Measurements from ENCODE around the gene TBX5. TPM values are rescaled to one million over a fixed set of nuclear protein-coding genes. Genes with fewer than 3 reads are reported as not detected.

TBX5 gene
- polyA plus RNA-seq, 1 donor (not counting 4 experiments of a cell fraction or from before 2014, with no cell fraction given): not detected

DNA sequence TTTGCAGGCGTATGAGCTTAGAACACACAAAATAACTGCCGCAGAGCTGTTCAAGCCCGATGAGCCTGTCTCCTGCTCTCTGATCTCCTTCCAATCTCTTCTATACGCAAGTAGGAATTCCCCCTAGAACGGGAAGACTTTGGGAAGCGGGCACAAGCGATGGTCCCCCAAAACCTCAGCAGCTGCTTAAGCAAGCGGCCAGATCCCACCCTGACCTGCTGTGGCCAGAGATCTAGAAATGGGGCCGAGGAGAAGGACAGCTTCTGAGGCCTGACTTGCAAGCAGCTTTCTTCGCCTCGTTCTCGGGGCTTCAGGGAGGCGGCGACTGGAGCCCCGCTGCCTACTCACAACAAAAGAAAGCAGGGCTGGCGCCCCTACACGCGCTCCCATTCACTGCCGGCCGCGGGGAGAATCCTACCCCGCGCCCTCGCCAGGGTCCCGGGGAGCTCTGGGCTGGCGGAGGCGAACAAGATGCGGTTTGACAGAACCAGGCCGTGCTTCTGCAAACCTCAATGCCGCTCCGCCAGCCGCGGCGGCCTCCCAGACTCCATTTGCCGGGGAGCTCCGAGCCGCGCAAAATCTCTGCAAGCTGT, 922 bp downstream of the TBX5 start:
- dilution Hi-C loops (cut with MboI; ENCODE audit: extremely low pct_ligation_motif_present, low sequenced_read_pairs): no loop called here
- FAIRE-seq: no peak

DNA sequence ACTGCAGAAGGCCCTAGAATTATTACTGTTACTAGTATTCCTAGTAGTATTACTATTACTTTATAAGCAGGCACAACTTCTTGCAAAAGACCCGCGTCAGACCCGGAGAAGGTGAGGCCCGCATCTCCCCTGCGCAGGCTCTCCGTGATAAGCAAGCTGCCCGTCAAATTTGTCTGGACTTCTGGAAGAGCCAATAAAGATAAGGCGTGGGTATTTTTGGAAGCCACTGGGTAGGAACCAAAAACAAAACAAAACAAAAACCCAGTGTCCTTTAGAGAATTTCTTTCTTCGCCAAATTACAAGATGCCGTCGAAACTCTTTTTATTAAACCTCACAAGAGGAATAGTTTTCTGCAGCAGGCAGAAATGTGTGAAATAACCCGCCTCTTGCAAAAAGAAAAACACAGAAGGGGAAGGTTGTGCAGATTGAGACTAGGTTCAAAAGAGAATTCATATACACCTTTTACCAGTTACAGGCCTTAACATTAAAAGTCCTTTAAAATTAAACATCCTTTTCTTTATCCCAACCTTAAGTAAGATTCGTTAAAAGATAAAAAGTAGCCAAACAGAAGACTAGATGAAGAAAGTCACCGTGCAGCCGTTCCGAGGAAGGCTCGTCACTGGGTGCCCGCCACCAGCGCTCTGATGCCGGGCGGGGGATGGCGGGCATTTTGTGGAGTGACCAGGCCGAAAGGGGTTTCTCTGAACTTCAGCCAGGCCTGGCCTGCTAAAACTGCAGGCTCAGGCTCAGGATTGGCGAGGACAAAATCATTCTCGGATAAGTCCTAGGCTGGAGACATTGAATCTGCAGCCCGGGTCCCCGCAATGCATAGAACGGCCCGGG, 1.6 kb downstream of the TBX5 start:
- H3K27ac ChIP-seq (ENCODE audit: control insufficient read depth, insufficient read depth, low read length): no peak overlapping the region
- no peaks in the 10 kb centered on the region for H4K20me1 ChIP-seq (ENCODE audit: control insufficient read depth, extremely low read depth, insufficient read depth, low read length)
- H3K9me1 ChIP-seq (ENCODE audit: control insufficient read depth, extremely low read depth, insufficient read depth, low read length): no peaks in the 10 kb centered on the region
- H3K36me3 ChIP-seq (ENCODE audit: control insufficient read depth in 2 of 2, extremely low read depth in 1 of 2, insufficient read depth in 2 of 2, low read length in 2 of 2): no peaks in the 10 kb centered on the region
- no peak overlapping the region for H3K4me2 ChIP-seq (ENCODE audit: control insufficient read depth, extremely low read depth, insufficient read depth, low read depth, low read length)
- no peak for DNase-seq (ENCODE audit: low read depth, low spot score)
- dilution Hi-C loops (cut with MboI; ENCODE audit: extremely low pct_ligation_motif_present, low sequenced_read_pairs): no loop called here
- no peak overlapping the region for H3K4me3 ChIP-seq (ENCODE audit: control insufficient read depth in 2 of 3, extremely low read depth in 1 of 3, insufficient read depth in 2 of 3, low read depth in 1 of 3, low read length in 3 of 3)
- H3K4me1 ChIP-seq (ENCODE audit: control insufficient read depth, extremely low read depth, insufficient read depth, low read length): no peaks in the 10 kb centered on the region
- TF ChIP-seq, protein P1, sequence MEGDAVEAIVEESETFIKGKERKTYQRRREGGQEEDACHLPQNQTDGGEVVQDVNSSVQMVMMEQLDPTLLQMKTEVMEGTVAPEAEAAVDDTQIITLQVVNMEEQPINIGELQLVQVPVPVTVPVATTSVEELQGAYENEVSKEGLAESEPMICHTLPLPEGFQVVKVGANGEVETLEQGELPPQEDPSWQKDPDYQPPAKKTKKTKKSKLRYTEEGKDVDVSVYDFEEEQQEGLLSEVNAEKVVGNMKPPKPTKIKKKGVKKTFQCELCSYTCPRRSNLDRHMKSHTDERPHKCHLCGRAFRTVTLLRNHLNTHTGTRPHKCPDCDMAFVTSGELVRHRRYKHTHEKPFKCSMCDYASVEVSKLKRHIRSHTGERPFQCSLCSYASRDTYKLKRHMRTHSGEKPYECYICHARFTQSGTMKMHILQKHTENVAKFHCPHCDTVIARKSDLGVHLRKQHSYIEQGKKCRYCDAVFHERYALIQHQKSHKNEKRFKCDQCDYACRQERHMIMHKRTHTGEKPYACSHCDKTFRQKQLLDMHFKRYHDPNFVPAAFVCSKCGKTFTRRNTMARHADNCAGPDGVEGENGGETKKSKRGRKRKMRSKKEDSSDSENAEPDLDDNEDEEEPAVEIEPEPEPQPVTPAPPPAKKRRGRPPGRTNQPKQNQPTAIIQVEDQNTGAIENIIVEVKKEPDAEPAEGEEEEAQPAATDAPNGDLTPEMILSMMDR (optimal IDR thresholded peaks at IDR 0.05 in 1 of 3, IDR thresholded peaks at IDR 0.05 in 1 of 3, conservative IDR thresholded peaks at IDR 0.05 in 1 of 3; ENCODE audit: extremely low read depth in 1 of 3, insufficient read depth in 2 of 3, low read length in 3 of 3): no peak
- no peak for TF ChIP-seq EZH2 (IDR thresholded peaks at IDR 0.05; ENCODE audit: low read length)
- H2AFZ ChIP-seq (ENCODE audit: control insufficient read depth, low read length): no peak overlapping the region
- no peaks in the 10 kb centered on the region for H3K79me2 ChIP-seq (ENCODE audit: control insufficient read depth, insufficient read depth, low read length)
- peaks cover 96% of the 10 kb centered on the region for H3K27me3 ChIP-seq (ENCODE audit: control insufficient read depth, extremely low read depth, insufficient read depth, low read length)
- peaks cover 2% of the 10 kb centered on the region for H3K9me3 ChIP-seq (ENCODE audit: control insufficient read depth, low read depth, low read length)
- FAIRE-seq: no peak
- H3K9ac ChIP-seq (ENCODE audit: control insufficient read depth, extremely low read depth, insufficient read depth, low read length): no peak overlapping the region

More for the DNA sequence above, 922 bp downstream of the TBX5 start:
- no peaks in the 10 kb centered on the region for H3K9me1 ChIP-seq (ENCODE audit: control insufficient read depth, extremely low read depth, insufficient read depth, low read length)
- no peak overlapping the region for H3K27ac ChIP-seq (ENCODE audit: control insufficient read depth, insufficient read depth, low read length)
- DNase-seq (ENCODE audit: low read depth, low spot score): no peak
- no peaks in the 10 kb centered on the region for H3K36me3 ChIP-seq (ENCODE audit: control insufficient read depth in 2 of 2, extremely low read depth in 1 of 2, insufficient read depth in 2 of 2, low read length in 2 of 2)
- peak; percentile 69 for TF ChIP-seq EZH2 (IDR thresholded peaks at IDR 0.05; ENCODE audit: low read length)
- TF ChIP-seq, protein P1 (optimal IDR thresholded peaks at IDR 0.05 in 1 of 3, IDR thresholded peaks at IDR 0.05 in 1 of 3, conservative IDR thresholded peaks at IDR 0.05 in 1 of 3; ENCODE audit: extremely low read depth in 1 of 3, insufficient read depth in 2 of 3, low read length in 3 of 3): no peak
- no peaks in the 10 kb centered on the region for H3K4me1 ChIP-seq (ENCODE audit: control insufficient read depth, extremely low read depth, insufficient read depth, low read length)
- H3K4me2 ChIP-seq (ENCODE audit: control insufficient read depth, extremely low read depth, insufficient read depth, low read depth, low read length): no peak overlapping the region
- H3K4me3 ChIP-seq (ENCODE audit: control insufficient read depth in 2 of 3, extremely low read depth in 1 of 3, insufficient read depth in 2 of 3, low read depth in 1 of 3, low read length in 3 of 3): no peak overlapping the region
- no peaks in the 10 kb centered on the region for H3K79me2 ChIP-seq (ENCODE audit: control insufficient read depth, insufficient read depth, low read length)
- H3K9ac ChIP-seq (ENCODE audit: control insufficient read depth, extremely low read depth, insufficient read depth, low read length): no peak overlapping the region
- H2AFZ ChIP-seq (ENCODE audit: control insufficient read depth, low read length): no peak overlapping the region
- H3K27me3 ChIP-seq (ENCODE audit: control insufficient read depth, extremely low read depth, insufficient read depth, low read length): peaks cover 96% of the 10 kb centered on the region
- H4K20me1 ChIP-seq (ENCODE audit: control insufficient read depth, extremely low read depth, insufficient read depth, low read length): no peaks in the 10 kb centered on the region
- peaks cover 2% of the 10 kb centered on the region for H3K9me3 ChIP-seq (ENCODE audit: control insufficient read depth, low read depth, low read length)
